LNCaP clone FGC (cell line): ENCODE data around the gene ATG9A.
"Not testable (repeated sequence)": the region's sequence is repeated elsewhere in the genome, so short reads cannot be mapped to it uniquely, and the experiment has no call there.

Experiments
- DNase-seq: peaks from one replicate; pipeline ENCODE4 v3.0.0-alpha.2; 2011; ENCODE audit warnings: low read depth
- H3K4me3 ChIP-seq: 2 replicates; pipeline ENCODE4 v1.5.1; 2011; ENCODE audit warnings: mild to moderate bottlenecking, low read depth, low read length, control low read depth
- TF ChIP-seq, protein P1 (sequence below): IDR thresholded peaks from 2 replicates; pipeline ENCODE4 v1.5.1; 2012; ENCODE audit warnings: mild to moderate bottlenecking; ENCODE audit not compliant: control insufficient read depth, insufficient read depth; ENCODE audit errors: extremely low read depth

Gene ATG9A

DNA sequence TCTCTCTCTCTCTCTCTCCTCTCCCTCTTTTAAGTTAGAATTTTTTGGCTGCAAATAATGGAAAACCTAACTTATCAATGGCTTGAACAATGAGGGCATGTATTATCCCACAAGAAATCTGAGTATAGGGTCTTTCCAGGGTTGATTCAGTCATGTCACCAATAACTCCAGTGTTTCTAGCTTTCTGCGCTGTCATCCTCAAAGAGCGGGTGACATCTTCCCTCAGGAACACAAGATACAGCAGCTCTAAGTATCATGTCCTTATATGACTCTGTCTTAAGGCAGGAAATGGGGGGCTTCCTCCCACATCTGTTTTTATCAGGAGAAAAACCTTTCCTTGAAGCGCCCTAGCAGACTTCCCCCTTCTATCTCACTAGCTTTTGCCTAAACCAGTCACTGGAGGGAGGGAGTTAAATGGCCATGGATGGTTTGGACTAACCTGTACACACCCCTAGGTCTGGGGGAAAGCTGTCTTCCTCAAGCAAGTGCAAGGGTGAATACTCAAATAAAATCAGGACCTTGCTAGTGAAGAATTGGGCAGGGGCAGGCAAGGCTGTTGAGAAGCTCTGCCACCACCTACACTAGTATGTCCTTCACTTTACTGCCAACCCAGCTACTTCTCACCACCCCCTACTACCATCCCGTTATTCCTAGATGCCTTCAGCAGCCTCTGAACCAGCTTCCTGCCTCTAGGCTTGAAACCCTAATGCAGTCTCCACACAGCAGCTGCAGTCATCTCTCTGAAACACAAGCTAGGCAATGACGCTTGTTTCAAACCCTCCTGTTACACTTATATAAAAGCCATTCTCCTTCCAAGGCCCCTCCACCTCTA, 31.8 kb upstream of the ATG9A start:
- TF ChIP-seq, protein P1, sequence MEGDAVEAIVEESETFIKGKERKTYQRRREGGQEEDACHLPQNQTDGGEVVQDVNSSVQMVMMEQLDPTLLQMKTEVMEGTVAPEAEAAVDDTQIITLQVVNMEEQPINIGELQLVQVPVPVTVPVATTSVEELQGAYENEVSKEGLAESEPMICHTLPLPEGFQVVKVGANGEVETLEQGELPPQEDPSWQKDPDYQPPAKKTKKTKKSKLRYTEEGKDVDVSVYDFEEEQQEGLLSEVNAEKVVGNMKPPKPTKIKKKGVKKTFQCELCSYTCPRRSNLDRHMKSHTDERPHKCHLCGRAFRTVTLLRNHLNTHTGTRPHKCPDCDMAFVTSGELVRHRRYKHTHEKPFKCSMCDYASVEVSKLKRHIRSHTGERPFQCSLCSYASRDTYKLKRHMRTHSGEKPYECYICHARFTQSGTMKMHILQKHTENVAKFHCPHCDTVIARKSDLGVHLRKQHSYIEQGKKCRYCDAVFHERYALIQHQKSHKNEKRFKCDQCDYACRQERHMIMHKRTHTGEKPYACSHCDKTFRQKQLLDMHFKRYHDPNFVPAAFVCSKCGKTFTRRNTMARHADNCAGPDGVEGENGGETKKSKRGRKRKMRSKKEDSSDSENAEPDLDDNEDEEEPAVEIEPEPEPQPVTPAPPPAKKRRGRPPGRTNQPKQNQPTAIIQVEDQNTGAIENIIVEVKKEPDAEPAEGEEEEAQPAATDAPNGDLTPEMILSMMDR = no peak
- H3K4me3 ChIP-seq = no peak overlapping the region
- DNase-seq = no peak

DNA sequence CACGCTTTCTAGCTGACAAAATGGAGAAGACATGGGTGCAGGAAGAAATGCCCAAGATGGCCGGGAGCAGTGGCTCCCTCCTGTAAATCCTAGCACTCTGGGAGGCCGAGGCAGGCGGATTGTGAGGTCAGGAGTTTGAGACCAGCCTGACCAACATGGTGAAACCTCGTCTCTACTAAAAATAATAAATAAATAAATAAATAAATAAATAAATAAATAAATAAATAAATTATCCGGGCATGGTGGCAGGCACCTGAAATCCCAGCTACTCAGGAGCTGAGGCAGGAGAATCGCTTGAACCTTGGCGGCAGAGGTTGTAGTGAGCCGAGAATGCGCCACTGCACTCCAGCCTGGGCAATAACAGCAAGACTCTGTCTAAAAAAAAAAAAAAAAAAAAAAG, 29.5 kb upstream of the ATG9A start:
- not testable (repeated sequence) for H3K4me3 ChIP-seq, DNase-seq

DNA sequence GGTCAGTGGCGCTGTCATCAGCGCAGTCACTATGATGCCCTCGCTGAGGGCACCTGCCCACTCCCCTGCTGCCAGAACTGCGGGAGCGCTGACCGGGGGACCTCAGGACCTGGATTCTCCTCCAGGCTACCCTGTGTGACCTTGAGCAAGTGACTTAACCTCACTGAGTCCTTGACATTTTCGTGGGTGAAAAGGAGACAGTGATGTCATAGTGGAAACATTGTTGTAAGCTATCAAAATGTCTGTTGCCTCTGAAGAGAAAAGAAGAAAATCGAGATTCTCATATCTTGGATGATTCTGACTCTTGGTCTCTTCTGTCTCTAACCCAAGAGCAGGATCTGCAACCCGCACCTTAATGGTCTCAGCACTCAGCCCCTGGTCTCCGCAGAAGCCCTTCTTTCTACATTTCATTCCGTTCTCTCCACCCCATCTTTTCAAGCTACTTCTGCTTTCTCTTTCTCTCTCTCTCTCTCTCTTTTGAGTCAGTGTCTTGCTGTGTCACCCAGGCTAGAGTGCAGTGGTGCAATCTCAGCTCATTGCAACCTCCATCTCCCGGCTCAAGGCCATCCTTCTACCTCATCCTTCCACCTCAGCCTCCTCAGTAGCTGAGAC, 25.3 kb upstream of the ATG9A start:
- TF ChIP-seq, protein P1 = no peak
- DNase-seq = no peak
- H3K4me3 ChIP-seq = peak overlapping the region; percentile 84

DNA sequence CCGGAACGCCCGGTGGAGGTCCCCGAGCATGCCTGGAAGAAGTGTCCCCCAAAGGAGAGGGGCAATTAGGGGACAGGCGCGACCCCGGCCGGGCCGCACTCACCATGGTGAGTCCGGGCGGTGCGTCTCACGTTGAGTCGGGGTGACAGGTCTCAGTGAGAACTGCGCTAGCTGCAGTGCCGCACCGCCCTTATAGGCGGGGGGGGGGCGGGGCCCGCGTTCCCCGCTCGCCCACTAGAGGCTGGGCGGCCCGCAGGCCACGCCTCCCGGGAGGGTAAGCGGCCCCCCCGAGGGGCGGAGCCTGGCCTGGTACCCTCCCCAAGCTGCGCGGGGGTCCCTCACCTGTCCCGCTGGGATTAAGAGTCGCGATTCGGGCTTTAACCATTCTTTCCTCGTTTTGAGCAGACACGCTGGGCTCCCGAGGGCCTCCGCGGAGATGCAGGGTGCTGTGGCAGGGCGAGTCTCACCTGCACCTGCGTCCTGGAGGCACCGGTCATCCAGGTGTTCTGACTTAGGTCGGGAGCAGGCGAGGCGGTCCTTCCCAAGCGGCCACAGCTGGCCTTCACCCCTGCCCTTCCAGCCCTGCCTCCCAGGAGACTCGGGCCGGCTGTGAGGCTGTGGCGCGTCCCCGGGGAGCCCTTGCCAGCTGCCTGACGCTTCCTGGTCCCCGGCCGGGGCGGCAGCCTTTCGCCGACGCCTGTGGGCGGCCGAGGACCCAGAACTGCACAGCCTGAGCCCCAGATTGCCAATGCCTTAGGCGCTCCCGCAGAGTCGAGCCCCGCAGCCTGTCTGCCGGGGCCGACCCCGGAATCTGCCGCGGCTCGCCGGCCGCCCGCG, 24.5 kb upstream of the ATG9A start, which contains the start of gene TUBA4A:
TUBA4A (minus strand) TSS at position 166 of the 837 bp plus-strand sequence; CDS start at position 106, 60 bp downstream.
- peak within 1 kb of the TSS; percentile 84 for H3K4me3 ChIP-seq
- TF ChIP-seq, protein P1 = no peak
- DNase-seq = no peak

DNA sequence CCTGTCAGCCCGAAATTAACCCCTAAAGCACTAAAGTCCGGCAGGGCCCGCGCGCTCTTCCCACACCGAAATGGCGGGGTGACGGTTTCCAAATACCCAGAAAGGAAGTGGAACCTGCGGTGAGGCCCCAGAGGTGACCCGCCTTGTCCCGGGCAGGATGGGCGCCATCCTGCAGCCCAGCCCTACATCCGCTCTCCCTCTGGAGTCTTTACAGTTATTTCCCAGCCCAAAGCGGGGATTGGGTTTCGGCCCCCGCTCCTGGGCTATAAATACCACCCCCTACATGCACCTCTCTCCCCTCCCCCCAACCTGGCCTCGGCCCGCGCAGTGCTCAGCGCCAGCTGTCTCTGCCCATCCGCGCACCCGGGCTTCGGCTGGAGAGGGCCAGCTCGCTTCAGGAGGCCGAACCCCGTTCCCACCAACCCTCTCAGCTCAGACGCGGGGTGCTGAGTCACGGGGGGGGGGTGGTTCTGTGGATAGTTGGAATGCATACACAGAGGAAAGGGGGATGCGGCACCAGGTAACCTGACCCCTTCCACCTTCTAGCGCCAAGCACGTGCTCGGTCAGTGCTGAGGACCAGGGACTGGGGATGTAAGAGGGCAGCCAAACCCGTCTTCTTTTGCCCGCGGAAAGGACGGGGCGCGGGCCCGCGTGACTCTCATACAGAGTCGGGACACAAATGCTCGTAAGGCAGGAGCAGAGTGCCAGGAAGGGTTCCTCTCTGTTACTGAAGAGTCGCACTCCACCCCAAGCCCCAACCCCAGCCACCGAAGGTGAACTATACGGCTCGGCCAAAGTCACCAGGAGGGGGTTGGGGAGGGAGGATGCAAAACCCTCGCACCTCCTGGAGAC, 23.7 kb upstream of the ATG9A start, which contains the start of gene TUBA4B:
TUBA4B (plus strand) TSS at position 344 of the 853 bp plus-strand sequence; CDS start at position 509, 165 bp downstream.
- peak within 1 kb of the TSS; percentile 84 for H3K4me3 ChIP-seq
- no peak for DNase-seq
- TF ChIP-seq, protein P1 = no peak

DNA sequence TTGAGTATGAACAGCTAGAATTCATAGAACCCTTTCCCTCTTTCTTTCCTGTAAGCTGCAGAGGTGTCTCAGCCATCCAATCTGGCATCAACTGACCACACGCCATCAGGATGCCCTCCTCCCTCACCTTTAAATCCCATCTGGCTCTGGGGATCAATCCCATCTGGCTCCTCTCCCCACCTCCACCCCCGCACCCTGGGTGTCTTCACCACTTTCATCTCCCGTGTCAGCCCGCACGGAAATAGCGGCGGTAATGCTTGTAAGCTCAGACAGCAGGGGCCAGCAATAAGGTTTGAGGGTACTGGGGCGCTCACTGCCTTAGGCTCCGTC, 23.1 kb upstream of the ATG9A start:
- TF ChIP-seq, protein P1 = no peak
- DNase-seq = no peak
- H3K4me3 ChIP-seq = peak overlapping the region; percentile 84
